Gastrocnemius medialis (tissue), 4 donors: ENCODE measurements around the gene ANAPC16. TPM values are rescaled to one million over a fixed set of nuclear protein-coding genes. Genes with fewer than 3 reads are reported as not detected.

Source experiments
- ATAC-seq, 2 donors: fragments of 150-250 bp; one replicate each; pipeline ENCODE4 v1.9.1; 2016
- DNase-seq, 2 donors: peaks; one replicate each; pipeline ENCODE4 v3.0.0-alpha.2; 2019
- H3K27ac ChIP-seq, 4 donors: fragments of 200-600 bp; sonication (generic); 1 replicate in 1 of 4; 2 replicates in 3 of 4; pipeline ENCODE4 v1.5.1; 2016 to 2018; ENCODE audit warnings: mild to moderate bottlenecking in 2 of 4, moderate library complexity in 1 of 4
- H3K27me3 ChIP-seq, 3 donors: fragments of 200-600 bp; sonication (generic) in 2 of 3; 1 replicate in 1 of 3; 2 replicates in 2 of 3; pipeline versions ENCODE4 v1.5.1 to v1.6.0; 2016 to 2019; ENCODE audit warnings: mild to moderate bottlenecking in 1 of 3, moderate library complexity in 1 of 3
- H3K36me3 ChIP-seq, 2 donors: fragments of 200-600 bp; sonication (generic) in 1 of 2; one replicate each; pipeline ENCODE4 v1.5.1; 2017 to 2018
- H3K4me1 ChIP-seq, 2 donors: fragments of 200-600 bp; sonication (generic) in 1 of 2; one replicate each; pipeline ENCODE4 v1.5.1; 2016 to 2017; ENCODE audit warnings: mild to moderate bottlenecking in 2 of 2
- H3K4me3 ChIP-seq, 4 donors: fragments of 200-600 bp; sonication (generic) in 3 of 4; 1 replicate in 1 of 4; 2 replicates in 3 of 4; pipeline ENCODE4 v1.5.1; 2016 to 2019; ENCODE audit warnings: mild to moderate bottlenecking in 2 of 4
- H3K9me3 ChIP-seq, 3 donors: fragments of 200-600 bp; sonication (generic) in 2 of 3; 1 replicate in 1 of 3; 2 replicates in 2 of 3; pipeline ENCODE4 v1.5.1; 2016 to 2019
- CTCF ChIP-seq, 5 experiments: fragments of 450-650 bp in 3 of 5; fragments of 200-600 bp in 2 of 5; sonication (generic) in 2 of 5; IDR thresholded peaks in 4 of 5; conservative IDR thresholded peaks in 1 of 5; 1 replicate in 4 of 5; 2 replicates in 1 of 5; pipeline ENCODE4 v1.5.1; 2016 to 2019; ENCODE audit warnings: antibody characterized with exemption in 5 of 5, mild to moderate bottlenecking in 3 of 5, moderate library complexity in 3 of 5
- POLR2A ChIP-seq, 2 donors: fragments of 450-650 bp; IDR thresholded peaks; one replicate each; pipeline ENCODE4 v1.6.1; 2017; ENCODE audit warnings: antibody characterized with exemption in 2 of 2, mild to moderate bottlenecking in 2 of 2, moderate library complexity in 2 of 2
- in situ Hi-C, 4 donors: fragments of 200-750 bp; cut with MboI; loops; one replicate each; pipeline versions ENCODE4 v1.15.0 to v1.8.0; 2017; ENCODE audit warnings: low sequenced_read_pairs in 4 of 4
- intact Hi-C: fragments of 100-400 bp; cut with DNase I; formaldehyde crosslinking; loops from one replicate; pipeline ENCODE4 v1.15.1; 2023; ENCODE audit warnings: low total_unique reads
- total RNA-seq, 4 donors: library from RNA; depleted of rRNA; stranded (reverse); fragments of >200 nt; gene quantifications; one replicate each; pipeline versions ENCODE4 v1.1.0 to v1.2.3, GENCODE V29; 2016

The ANAPC16 gene
- total RNA-seq, 4 donors from 2014 or later = 70.9 to 168 (median 105) TPM

DNA sequence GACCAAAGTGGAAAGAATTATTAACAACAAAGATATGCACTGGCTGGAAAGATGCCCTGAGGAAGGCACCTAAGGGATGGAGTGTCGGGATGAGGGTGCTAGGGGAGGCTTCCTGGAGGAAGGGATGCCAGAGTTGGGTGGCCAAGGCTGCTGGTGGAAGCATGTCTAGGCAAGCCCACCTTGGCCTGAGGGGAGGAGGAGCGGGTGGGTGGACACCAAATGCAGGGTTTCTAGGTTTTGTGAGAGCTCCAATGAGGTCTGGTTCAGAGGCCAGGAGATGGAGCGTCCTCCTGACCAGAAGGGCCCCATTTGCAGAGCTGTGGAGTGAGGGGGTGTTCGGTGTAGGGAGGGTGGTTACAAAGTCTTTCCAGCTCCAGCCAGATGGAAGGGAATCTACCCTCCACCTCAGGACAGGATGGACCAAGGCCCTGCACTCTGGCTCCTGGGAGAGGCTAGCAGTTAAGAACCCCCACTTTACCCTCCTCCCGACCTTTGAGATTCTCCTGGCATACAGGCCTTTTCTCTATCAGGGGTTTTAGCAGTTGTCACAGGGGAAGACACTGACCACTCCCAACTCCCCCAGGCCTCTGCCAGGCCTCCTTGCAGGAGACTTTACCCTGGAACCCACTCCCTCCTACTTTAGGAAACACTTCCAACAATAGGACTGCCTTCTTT is 54.9 kb downstream of the ANAPC16 start:
- peaks cover 5 to 18% of the 10 kb centered on the region in 2 donors for H3K36me3 ChIP-seq
- DNase-seq (no peak), ATAC-seq (no peak)
- no peak for TF ChIP-seq POLR2A (IDR thresholded peaks at IDR 0.05)
- TF ChIP-seq CTCF (IDR thresholded peaks at IDR 0.05 in 4 of 5, conservative IDR thresholded peaks at IDR 0.05 in 1 of 5) = no peak
- H3K4me1 ChIP-seq = peaks cover 4 to 7% of the 10 kb centered on the region in 2 donors
- no peaks in the 10 kb centered on the region for H3K9me3 ChIP-seq
- no peak overlapping the region for H3K4me3 ChIP-seq
- in situ Hi-C loops = loop anchor here in 1 of 4 donors (10.0 kb wide), 1 partner anchor 46 kb away; no protein-coding TSS in a partner anchor
- intact Hi-C loops = no loop called here
- H3K27ac ChIP-seq = peak overlapping the region; percentile 97 to 100 (median 99)
- no peaks in the 10 kb centered on the region for H3K27me3 ChIP-seq

DNA sequence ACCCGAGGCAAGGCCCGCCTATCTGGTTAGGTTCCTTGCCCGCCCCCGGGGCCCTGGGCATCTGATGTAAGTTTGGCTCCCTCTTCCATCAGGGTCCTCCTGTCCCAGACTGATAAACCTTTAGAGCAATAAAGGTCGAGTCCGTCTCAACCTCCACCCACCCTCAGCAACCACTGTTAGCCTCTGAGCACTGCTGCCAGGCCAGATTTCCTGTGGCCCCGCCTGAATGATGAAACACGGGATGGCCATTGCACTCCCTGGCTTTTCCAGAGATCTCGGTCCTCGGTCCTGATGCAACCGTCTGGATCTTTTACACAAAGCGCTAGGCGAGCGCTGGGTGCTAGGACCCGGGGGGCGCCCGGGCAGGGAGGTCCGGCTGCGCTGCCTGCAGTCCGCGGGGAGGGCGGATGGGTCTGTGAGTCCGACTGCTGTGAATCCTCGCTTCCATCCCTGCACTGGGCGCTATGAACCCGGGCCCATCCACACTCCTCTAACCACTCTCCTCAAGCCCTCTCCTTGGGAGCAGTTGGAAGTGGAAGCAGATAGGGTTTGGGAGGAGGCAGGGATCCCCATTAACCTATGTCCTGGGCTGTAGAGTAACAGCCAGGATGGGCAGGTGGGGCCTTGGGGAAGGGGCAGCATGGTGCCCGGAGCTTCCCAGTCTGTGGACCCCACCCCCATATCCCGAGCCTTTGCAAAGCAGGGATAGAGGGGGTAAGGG is 57.0 kb downstream of the ANAPC16 start:
- intact Hi-C loops (loop anchor here (1.0 to 2.0 kb wide), 5 partner anchors 24 to 62 kb away; partner anchors contain the start of genes ANAPC16 and ASCC1), in situ Hi-C loops (loop anchor here in 1 of 4 donors (10.0 kb wide), 1 partner anchor 48 kb away; no protein-coding TSS in a partner anchor)
- peak; percentile 78 to 85 for TF ChIP-seq POLR2A (IDR thresholded peaks at IDR 0.05)
- peak in 1 of 5 experiments; percentile 17 for TF ChIP-seq CTCF (IDR thresholded peaks at IDR 0.05 in 4 of 5, conservative IDR thresholded peaks at IDR 0.05 in 1 of 5)
- Histone ChIP-seq H3K4me1 (peaks cover 4 to 7% of the 10 kb centered on the region in 2 donors), H3K36me3 (peaks cover 5 to 22% of the 10 kb centered on the region in 2 donors), H3K27me3 (no peaks in the 10 kb centered on the region), H3K4me3 (peak overlapping the region; percentile 82 to 98 (median 88)), H3K27ac (peak overlapping the region; percentile 97 to 100 (median 99)), H3K9me3 (no peaks in the 10 kb centered on the region)
- peak; percentile 30 to 63 for ATAC-seq
- DNase-seq = peak; percentile 94 to 98

GRCh38 chr10:72273410-72274212 is 57.8 kb downstream of the ANAPC16 start, which contains the start of gene DDIT4:
TSS of gene DDIT4 (plus strand) at chr10:72273924. CDS start at chr10:72274217, 293 bp downstream.
- TF ChIP-seq CTCF (IDR thresholded peaks at IDR 0.05 in 4 of 5, conservative IDR thresholded peaks at IDR 0.05 in 1 of 5) (no peak), POLR2A (IDR thresholded peaks at IDR 0.05) (peak; percentile 100)
- ATAC-seq (peak; percentile 54 to 61), DNase-seq (peak; percentile 100)
- peaks cover 5 to 22% of the 10 kb centered on the region in 2 donors for H3K36me3 ChIP-seq
- no peaks in the 10 kb centered on the region for H3K9me3 ChIP-seq
- in situ Hi-C loops (loop anchor here in 1 of 4 donors (10.0 kb wide), 1 partner anchor 49 kb away; no protein-coding TSS in a partner anchor), intact Hi-C loops (loop anchor here (1.0 to 2.0 kb wide), 5 partner anchors 24 to 62 kb away; partner anchors contain the start of genes ANAPC16 and ASCC1)
- no peaks in the 10 kb centered on the region for H3K27me3 ChIP-seq
- H3K4me1 ChIP-seq = peaks cover 6 to 7% of the 10 kb centered on the region in 2 donors
- peak within 1 kb of the TSS; percentile 89 to 99 (median 96) for H3K4me3 ChIP-seq
- peak within 1 kb of the TSS; percentile 97 to 100 (median 99) for H3K27ac ChIP-seq

DNA sequence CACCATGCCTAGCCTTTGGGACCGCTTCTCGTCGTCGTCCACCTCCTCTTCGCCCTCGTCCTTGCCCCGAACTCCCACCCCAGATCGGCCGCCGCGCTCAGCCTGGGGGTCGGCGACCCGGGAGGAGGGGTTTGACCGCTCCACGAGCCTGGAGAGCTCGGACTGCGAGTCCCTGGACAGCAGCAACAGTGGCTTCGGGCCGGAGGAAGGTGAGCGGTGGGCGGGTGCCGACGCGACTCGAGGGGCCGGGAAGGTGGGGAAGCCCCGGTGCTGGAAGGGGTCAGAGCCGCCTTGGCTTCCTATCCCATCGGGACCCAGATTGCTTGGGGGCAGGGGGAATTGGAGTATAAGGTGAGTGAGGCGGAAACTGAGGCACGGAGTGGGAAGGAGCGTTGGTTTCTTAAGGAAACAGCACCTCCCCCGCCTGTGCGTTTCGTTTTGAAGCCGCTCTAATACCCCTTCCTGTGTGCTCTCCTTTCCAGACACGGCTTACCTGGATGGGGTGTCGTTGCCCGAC is 58.5 kb downstream of the ANAPC16 start:
- ATAC-seq (peak in 1 of 2 donors; percentile 0), DNase-seq (peak in 1 of 2 donors; percentile 37)
- peaks cover 5 to 22% of the 10 kb centered on the region in 2 donors for H3K36me3 ChIP-seq
- TF ChIP-seq CTCF (IDR thresholded peaks at IDR 0.05 in 4 of 5, conservative IDR thresholded peaks at IDR 0.05 in 1 of 5) = no peak
- no peak for TF ChIP-seq POLR2A (IDR thresholded peaks at IDR 0.05)
- in situ Hi-C loops (loop anchor here in 1 of 4 donors (10.0 kb wide), 1 partner anchor 49 kb away; no protein-coding TSS in a partner anchor), intact Hi-C loops (no loop called here)
- H3K9me3 ChIP-seq = no peaks in the 10 kb centered on the region
- peak overlapping the region; percentile 97 to 100 (median 99) for H3K27ac ChIP-seq
- H3K4me3 ChIP-seq = peak overlapping the region; percentile 89 to 99 (median 96)
- H3K27me3 ChIP-seq = no peaks in the 10 kb centered on the region
- peaks cover 13% of the 10 kb centered on the region in 2 donors for H3K4me1 ChIP-seq
